ENCODE measurements around the gene DAAM2. TPM values are rescaled to one million over a fixed set of nuclear protein-coding genes. Genes with fewer than 3 reads are reported as not detected.

The DAAM2 gene
- total RNA-seq, 1 experiment from 2014 or later: 4.8 TPM

- no peak overlapping the region for H3K4me3 ChIP-seq (ENCODE audit: low read depth, low read length, poor library complexity, severe bottlenecking)
- DNase-seq (ENCODE audit: low spot score): no peak
- no peaks in the 10 kb centered on the region for H3K27me3 ChIP-seq (replicated peaks; ENCODE audit: insufficient read depth, low read depth, low read length, poor library complexity)
- no TSS peak for BruUV-seq (replicated peaks)
- no peaks in the 10 kb centered on the region for H3K36me3 ChIP-seq (ENCODE audit: insufficient read depth, low read length, poor library complexity, severe bottlenecking)
- H3K9me3 ChIP-seq (ENCODE audit: low read depth, low read length, poor library complexity, severe bottlenecking): no peaks in the 10 kb centered on the region
- ChIA-PET CTCF (no interaction called here), POLR2A (ENCODE audit: low non-redundant PET) (no interaction called here)
- intact Hi-C loops (cut with micrococcal nuclease; ENCODE audit: unreplicated experiment): no loop called here
- no peaks in the 10 kb centered on the region for H3K4me1 ChIP-seq (ENCODE audit: insufficient read depth, low read length, poor library complexity, severe bottlenecking)
- TF ChIP-seq EZH2 (IDR thresholded peaks at IDR 0.05; ENCODE audit: borderline replicate concordance, low read depth, low read length, poor library complexity, severe bottlenecking): no peak
- TF ChIP-seq, protein P1, sequence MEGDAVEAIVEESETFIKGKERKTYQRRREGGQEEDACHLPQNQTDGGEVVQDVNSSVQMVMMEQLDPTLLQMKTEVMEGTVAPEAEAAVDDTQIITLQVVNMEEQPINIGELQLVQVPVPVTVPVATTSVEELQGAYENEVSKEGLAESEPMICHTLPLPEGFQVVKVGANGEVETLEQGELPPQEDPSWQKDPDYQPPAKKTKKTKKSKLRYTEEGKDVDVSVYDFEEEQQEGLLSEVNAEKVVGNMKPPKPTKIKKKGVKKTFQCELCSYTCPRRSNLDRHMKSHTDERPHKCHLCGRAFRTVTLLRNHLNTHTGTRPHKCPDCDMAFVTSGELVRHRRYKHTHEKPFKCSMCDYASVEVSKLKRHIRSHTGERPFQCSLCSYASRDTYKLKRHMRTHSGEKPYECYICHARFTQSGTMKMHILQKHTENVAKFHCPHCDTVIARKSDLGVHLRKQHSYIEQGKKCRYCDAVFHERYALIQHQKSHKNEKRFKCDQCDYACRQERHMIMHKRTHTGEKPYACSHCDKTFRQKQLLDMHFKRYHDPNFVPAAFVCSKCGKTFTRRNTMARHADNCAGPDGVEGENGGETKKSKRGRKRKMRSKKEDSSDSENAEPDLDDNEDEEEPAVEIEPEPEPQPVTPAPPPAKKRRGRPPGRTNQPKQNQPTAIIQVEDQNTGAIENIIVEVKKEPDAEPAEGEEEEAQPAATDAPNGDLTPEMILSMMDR (conservative IDR thresholded peaks at IDR 0.05; ENCODE audit: low read depth, low read length): peak; percentile 36
- no peak overlapping the region for H3K27ac ChIP-seq (ENCODE audit: low read depth, low read length, poor library complexity, severe bottlenecking)
Observed at GRCh38 chr6:39870950-39871349, 78.8 kb downstream of the DAAM2 start.

- H3K27me3 ChIP-seq (replicated peaks; ENCODE audit: insufficient read depth, low read depth, low read length, poor library complexity): no peaks in the 10 kb centered on the region
- TF ChIP-seq, protein P1 (conservative IDR thresholded peaks at IDR 0.05; ENCODE audit: low read depth, low read length): no peak
- no peak for TF ChIP-seq EZH2 (IDR thresholded peaks at IDR 0.05; ENCODE audit: borderline replicate concordance, low read depth, low read length, poor library complexity, severe bottlenecking)
- H3K9me3 ChIP-seq (ENCODE audit: low read depth, low read length, poor library complexity, severe bottlenecking): no peaks in the 10 kb centered on the region
- intact Hi-C loops (cut with micrococcal nuclease; ENCODE audit: unreplicated experiment): no loop called here
- no peak for DNase-seq (ENCODE audit: low spot score)
- CTCF ChIA-PET: no interaction called here
- POLR2A ChIA-PET (ENCODE audit: low non-redundant PET): interaction anchor here (0.7 kb wide), 1 partner anchor 17 kb away, joined by 3 read pairs; no protein-coding TSS in a partner anchor
- no TSS peak for BruUV-seq (replicated peaks)
- no peaks in the 10 kb centered on the region for H3K4me1 ChIP-seq (ENCODE audit: insufficient read depth, low read length, poor library complexity, severe bottlenecking)
- H3K36me3 ChIP-seq (ENCODE audit: insufficient read depth, low read length, poor library complexity, severe bottlenecking): no peaks in the 10 kb centered on the region
- H3K27ac ChIP-seq (ENCODE audit: low read depth, low read length, poor library complexity, severe bottlenecking): no peak overlapping the region
- no peak overlapping the region for H3K4me3 ChIP-seq (ENCODE audit: low read depth, low read length, poor library complexity, severe bottlenecking)
Observed at GRCh38 chr6:39873439-39873838, 81.3 kb downstream of the DAAM2 start.

DNA sequence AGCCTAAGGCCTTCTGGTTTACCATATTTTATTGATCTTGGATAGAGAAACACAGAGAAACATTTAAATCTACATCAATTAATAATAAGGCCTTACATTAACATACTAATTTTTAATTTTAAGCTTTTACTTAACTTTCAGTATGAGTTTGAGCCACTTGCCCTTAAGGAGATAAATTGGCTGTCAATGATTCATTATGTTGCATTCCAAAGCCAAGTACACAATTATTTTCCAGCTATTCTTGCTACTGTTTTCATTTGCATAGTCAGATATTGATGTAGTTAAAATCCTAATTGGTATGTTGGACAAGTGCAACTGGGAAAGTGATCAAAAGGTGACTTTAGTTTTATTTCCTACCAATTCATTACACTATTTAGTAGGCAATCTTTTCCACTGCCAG lies 83.9 kb downstream of the DAAM2 start:
- ChIA-PET CTCF (no interaction called here), POLR2A (ENCODE audit: low non-redundant PET) (no interaction called here)
- BruUV-seq (replicated peaks): no TSS peak
- H3K9me3 ChIP-seq (ENCODE audit: low read depth, low read length, poor library complexity, severe bottlenecking): no peaks in the 10 kb centered on the region
- no peak for TF ChIP-seq EZH2 (IDR thresholded peaks at IDR 0.05; ENCODE audit: borderline replicate concordance, low read depth, low read length, poor library complexity, severe bottlenecking)
- TF ChIP-seq, protein P1 (conservative IDR thresholded peaks at IDR 0.05; ENCODE audit: low read depth, low read length): no peak
- intact Hi-C loops (cut with micrococcal nuclease; ENCODE audit: unreplicated experiment): no loop called here
- no peak for DNase-seq (ENCODE audit: low spot score)
- no peaks in the 10 kb centered on the region for H3K4me1 ChIP-seq (ENCODE audit: insufficient read depth, low read length, poor library complexity, severe bottlenecking)
- no peaks in the 10 kb centered on the region for H3K27me3 ChIP-seq (replicated peaks; ENCODE audit: insufficient read depth, low read depth, low read length, poor library complexity)
- no peak overlapping the region for H3K4me3 ChIP-seq (ENCODE audit: low read depth, low read length, poor library complexity, severe bottlenecking)
- no peaks in the 10 kb centered on the region for H3K36me3 ChIP-seq (ENCODE audit: insufficient read depth, low read length, poor library complexity, severe bottlenecking)
- H3K27ac ChIP-seq (ENCODE audit: low read depth, low read length, poor library complexity, severe bottlenecking): no peak overlapping the region

Measured in A673 (cell line).